ENCODE data around the gene LRRC63. TPM values are rescaled to one million over a fixed set of nuclear protein-coding genes. Genes with fewer than 3 reads are reported as not detected.
A peak's percentile ranks its signal among the peaks of the same experiment; 100 is the strongest.

The LRRC63 gene
- total and polyA plus RNA-seq, 8 donors: 0.10 to 0.65 (median 0.35) TPM

DNA sequence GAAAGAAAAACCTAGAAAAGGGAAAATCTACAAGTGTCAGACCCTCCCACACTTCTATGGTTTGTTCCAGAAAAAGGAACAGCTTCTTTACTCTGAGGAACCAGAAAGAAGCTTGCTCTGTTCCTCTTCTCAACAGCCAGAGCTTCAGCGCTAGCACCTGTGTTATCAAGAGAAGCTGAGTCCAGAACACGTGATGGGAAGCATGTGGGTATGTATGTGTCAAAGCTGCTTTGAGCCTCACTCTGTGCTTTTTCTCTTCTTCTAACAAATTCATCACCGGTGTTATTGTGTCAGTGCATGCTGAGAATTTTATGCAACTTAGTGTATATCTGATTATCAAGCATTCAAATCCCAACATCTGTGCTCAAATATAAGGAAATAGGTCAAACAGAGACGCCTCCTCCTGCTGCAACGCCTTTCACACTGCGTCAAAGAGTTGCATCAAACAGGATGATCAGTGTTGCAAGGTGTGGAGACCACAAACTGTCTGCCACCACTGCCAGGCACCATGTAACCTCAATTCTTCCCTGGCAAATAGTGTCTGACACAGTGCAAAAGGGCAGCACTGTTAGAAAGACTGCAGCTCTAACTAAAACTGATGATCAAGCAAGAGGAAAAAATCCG, 83.9 kb downstream of the LRRC63 start:
- peak overlapping the region; percentile 46 to 87 for H3K27ac ChIP-seq
- intact Hi-C loops (cut with DNase I): no loop called here
- no peaks in the 10 kb centered on the region for H3K36me3 ChIP-seq

GRCh38 chr13:46296115-46296822, 84.5 kb downstream of the LRRC63 start:
- no peaks in the 10 kb centered on the region for H3K36me3 ChIP-seq
- H3K4me3 ChIP-seq: no peak overlapping the region
- peak overlapping the region; percentile 46 to 87 for H3K27ac ChIP-seq
- intact Hi-C loops (cut with DNase I): no loop called here
- peaks cover 0 to 1% of the 10 kb centered on the region in 2 donors for H3K9me3 ChIP-seq
- peak; percentile 73 for ATAC-seq
- peak in 2 of 4 donors; percentile 29 to 62 for DNase-seq
- no peak for TF ChIP-seq CTCF (IDR thresholded peaks at IDR 0.05)
- H3K4me1 ChIP-seq: peaks cover 16 to 37% of the 10 kb centered on the region in 2 donors
- no peaks in the 10 kb centered on the region for H3K27me3 ChIP-seq

More for the DNA sequence above, 83.9 kb downstream of the LRRC63 start:
- peak; percentile 65 for ATAC-seq
- TF ChIP-seq CTCF (IDR thresholded peaks at IDR 0.05): no peak
- H3K4me1 ChIP-seq: peaks cover 16 to 37% of the 10 kb centered on the region in 2 donors
- no peak overlapping the region for H3K4me3 ChIP-seq
- peak in 1 of 4 donors; percentile 43 for DNase-seq
- no peaks in the 10 kb centered on the region for H3K9me3 ChIP-seq
- no peaks in the 10 kb centered on the region for H3K27me3 ChIP-seq

- Histone ChIP-seq H3K4me3 (no peak overlapping the region), H3K27me3 (no peaks in the 10 kb centered on the region), H3K9me3 (peaks cover 0 to 6% of the 10 kb centered on the region in 2 donors), H3K36me3 (no peaks in the 10 kb centered on the region), H3K27ac (peak overlapping the region; percentile 46 to 87), H3K4me1 (peaks cover 16 to 37% of the 10 kb centered on the region in 2 donors)
- TF ChIP-seq CTCF (IDR thresholded peaks at IDR 0.05): no peak
- peak in 1 of 4 donors; percentile 8 for DNase-seq
- ATAC-seq: peak; percentile 33
- intact Hi-C loops (cut with DNase I): no loop called here
Measured at GRCh38 chr13:46296921-46297320, 85.2 kb downstream of the LRRC63 start.

DNA sequence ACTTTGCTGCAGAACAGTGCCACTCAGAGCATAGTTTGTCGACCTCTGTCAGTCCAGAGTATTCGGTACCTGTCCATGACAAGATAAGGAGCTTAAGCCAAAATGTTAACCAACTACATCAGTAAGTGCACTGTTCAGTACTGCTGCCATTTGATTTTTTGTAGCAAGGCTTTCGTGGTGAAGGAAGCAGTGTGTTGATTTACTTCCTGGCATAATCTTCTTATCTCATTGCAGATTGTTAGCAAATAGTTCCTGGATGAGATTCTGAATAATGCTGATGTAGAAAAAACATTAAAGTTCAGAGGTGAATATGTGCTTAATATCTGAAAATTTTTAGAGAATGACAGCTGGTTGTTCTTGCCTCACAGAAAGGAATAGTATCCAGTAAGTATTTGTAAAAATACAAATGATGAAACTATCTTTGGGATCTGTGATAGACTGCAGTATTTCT, 85.7 kb downstream of the LRRC63 start:
- DNase-seq (peak in 1 of 4 donors; percentile 14), ATAC-seq (no peak)
- Histone ChIP-seq H3K27ac (peak overlapping the region; percentile 46 to 87), H3K4me1 (peaks cover 16 to 37% of the 10 kb centered on the region in 2 donors), H3K4me3 (no peak overlapping the region), H3K36me3 (no peaks in the 10 kb centered on the region), H3K27me3 (no peaks in the 10 kb centered on the region), H3K9me3 (peaks cover 0 to 9% of the 10 kb centered on the region in 2 donors)
- no peak for TF ChIP-seq CTCF (IDR thresholded peaks at IDR 0.05)
- intact Hi-C loops (cut with DNase I): no loop called here

- Histone ChIP-seq H3K4me1 (peaks cover 0 to 13% of the 10 kb centered on the region in 2 donors), H3K36me3 (no peaks in the 10 kb centered on the region), H3K4me3 (no peak overlapping the region), H3K27ac (peak overlapping the region in 1 of 2 donors; percentile 55), H3K27me3 (no peaks in the 10 kb centered on the region), H3K9me3 (peaks cover 0 to 9% of the 10 kb centered on the region in 2 donors)
- intact Hi-C loops (cut with DNase I): no loop called here
- DNase-seq: no peak
- ATAC-seq: peak; percentile 24
- no peak for TF ChIP-seq CTCF (IDR thresholded peaks at IDR 0.05)
Measured at GRCh38 chr13:46303742-46304385, 92.1 kb downstream of the LRRC63 start.
